BLaER1 treated with 17β-estradiol and CSF1 and Interleukin-3, amounts not matched to agents 10 nM and 100 nM (cell line): ENCODE data around the gene AP2A2.
A peak's percentile ranks its signal among the peaks of the same experiment; 100 is the strongest.

Experiments used
- H3K27ac ChIP-seq, 11 experiments: shearing (Covaris generic); formaldehyde crosslinking; 2 replicates each; pipeline ENCODE4 v1.8.1; 2022
- H3K27me3 ChIP-seq, 11 experiments: shearing (Covaris generic); formaldehyde crosslinking; 2 replicates each; pipeline ENCODE4 v1.8.1; 2022
- H3K36me3 ChIP-seq, 11 experiments: shearing (Covaris generic); formaldehyde crosslinking; 2 replicates each; pipeline ENCODE4 v1.8.1; 2022
- H3K4me1 ChIP-seq, 10 experiments: shearing (Covaris generic); formaldehyde crosslinking; 2 replicates each; pipeline ENCODE4 v1.8.1; 2022
- H3K4me2 ChIP-seq, 11 experiments: shearing (Covaris generic); formaldehyde crosslinking; 2 replicates each; pipeline ENCODE4 v1.8.1; 2022
- H3K4me3 ChIP-seq, 10 experiments: shearing (Covaris generic); formaldehyde crosslinking; 2 replicates each; pipeline ENCODE4 v1.8.1; 2022
- H3K9ac ChIP-seq, 11 experiments: shearing (Covaris generic); formaldehyde crosslinking; 2 replicates each; pipeline ENCODE4 v1.8.1; 2022
- H3K9me3 ChIP-seq, 11 experiments: shearing (Covaris generic); formaldehyde crosslinking; replicated peaks in 1 of 11; 2 replicates each; pipeline ENCODE4 v1.8.1; 2022
- H4K20me1 ChIP-seq, 11 experiments: shearing (Covaris generic); formaldehyde crosslinking; 2 replicates each; pipeline ENCODE4 v1.8.1; 2022
- Cebpa-rat ChIP-seq, 11 experiments: shearing (Covaris generic); IDR thresholded peaks; 2 replicates each; pipeline ENCODE4 v1.8.1; 2022

AP2A2 gene

DNA sequence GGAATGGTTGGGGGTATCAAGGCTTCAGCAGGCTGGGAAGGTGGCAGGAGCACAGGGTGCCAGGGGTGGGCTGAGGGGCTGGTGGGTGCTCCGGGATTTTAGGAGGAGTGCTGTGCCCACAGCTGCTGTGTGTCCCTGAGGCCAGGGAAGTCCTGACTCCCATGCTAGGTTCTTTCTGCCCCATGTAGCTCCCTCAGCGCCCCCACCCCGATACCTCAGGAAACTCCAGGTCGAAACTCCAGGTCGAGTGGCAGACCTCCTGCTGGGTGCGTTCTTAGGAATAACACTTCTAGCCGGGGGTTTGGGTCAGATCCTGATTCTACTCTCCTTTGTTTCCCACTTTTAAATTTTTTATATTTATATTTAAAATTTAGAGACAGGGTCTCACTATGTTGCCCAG, 8.3 kb downstream of the AP2A2 start:
- H3K36me3 ChIP-seq: peaks cover 2 to 38% (median 19%) of the 10 kb centered on the region in 11 experiments; a peak in 18 of 22 replicates
- H3K27ac ChIP-seq: peak overlapping the region in 4 of 11 experiments; percentile 26 to 91 (median 86); a peak in 5 of 22 replicates
- no peaks in the 10 kb centered on the region for H3K27me3 ChIP-seq
- H3K9me3 ChIP-seq: no peaks in the 10 kb centered on the region
- no peak for TF ChIP-seq Cebpa-rat (IDR thresholded peaks at IDR 0.05)
- H3K4me3 ChIP-seq: peak overlapping the region in 3 of 10 experiments; percentile 11 to 36 (median 25); a peak in 4 of 20 replicates
- H3K4me2 ChIP-seq: peak overlapping the region in 5 of 11 experiments; percentile 66 to 97 (median 83); a peak in 7 of 22 replicates
- H3K4me1 ChIP-seq: peaks cover 68 to 100% (median 79%) of the 10 kb centered on the region in 10 experiments
- peak overlapping the region in 4 of 11 experiments; percentile 13 to 80 (median 66); a peak in 6 of 22 replicates for H3K9ac ChIP-seq
- H4K20me1 ChIP-seq: peaks cover 39 to 100% (median 97%) of the 10 kb centered on the region in 11 experiments; a peak in 21 of 22 replicates

DNA sequence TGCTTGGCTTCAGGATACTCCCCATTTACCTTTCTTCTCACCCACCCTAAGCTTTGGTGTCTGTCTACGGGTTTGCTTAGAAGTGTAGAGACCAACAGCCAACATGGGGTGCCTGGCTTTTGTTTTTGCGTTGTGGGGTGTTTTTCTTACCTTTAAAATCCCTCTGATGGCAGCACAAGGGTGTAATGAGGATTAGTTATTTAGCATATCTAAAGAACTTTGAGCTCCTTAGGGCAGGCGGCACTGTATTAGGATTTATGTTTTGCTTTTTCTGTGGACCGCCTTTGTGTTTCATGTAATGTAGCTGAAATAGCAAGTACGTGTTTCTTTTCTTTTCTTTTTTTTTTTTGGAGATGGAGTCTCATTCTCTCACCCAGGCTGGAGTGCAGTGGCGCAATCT, 8.9 kb downstream of the AP2A2 start:
- Histone ChIP-seq H4K20me1 (peaks cover 39 to 100% (median 97%) of the 10 kb centered on the region in 11 experiments; a peak in 21 of 22 replicates), H3K9me3 (no peaks in the 10 kb centered on the region), H3K27ac (peak overlapping the region in 4 of 11 experiments; percentile 26 to 91 (median 86); a peak in 5 of 22 replicates), H3K4me2 (peak overlapping the region in 4 of 11 experiments; percentile 75 to 97 (median 84); a peak in 6 of 22 replicates), H3K27me3 (no peaks in the 10 kb centered on the region), H3K4me1 (peaks cover 64 to 100% (median 76%) of the 10 kb centered on the region in 10 experiments), H3K9ac (peak overlapping the region in 3 of 11 experiments; percentile 60 to 80 (median 72); a peak in 5 of 22 replicates), H3K4me3 (0 out of 20 replicates have a peak overlapping the region, but pooled peaks of 1 of the 10 experiments have one; percentile 25), H3K36me3 (peaks cover 0 to 32% (median 15%) of the 10 kb centered on the region in 11 experiments; a peak in 14 of 22 replicates)
- no peak for TF ChIP-seq Cebpa-rat (IDR thresholded peaks at IDR 0.05)

DNA sequence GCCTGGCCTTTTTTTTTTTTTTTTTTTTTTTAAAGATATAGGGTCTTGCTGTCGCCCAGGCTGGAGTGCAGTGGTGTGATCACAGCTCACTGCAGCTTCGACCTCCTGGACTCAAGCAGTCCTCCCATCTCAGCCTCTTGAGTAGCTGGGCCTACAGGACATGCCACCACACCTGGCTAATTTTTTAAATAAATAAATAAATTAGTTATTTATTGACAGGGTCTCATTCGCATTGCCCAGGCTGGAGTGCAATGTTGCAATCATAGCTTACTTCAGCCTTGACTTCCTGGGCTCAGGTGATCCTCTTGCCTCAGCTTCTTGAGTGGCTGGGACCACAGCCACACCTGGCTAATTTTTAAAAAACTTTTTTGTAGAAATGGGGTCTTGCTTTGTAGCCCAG, 10.5 kb downstream of the AP2A2 start:
- Histone ChIP-seq H3K4me2 (peak overlapping the region; percentile 42 to 70 (median 61)), H3K27ac (no peak overlapping the region), H3K9me3 (no peaks in the 10 kb centered on the region), H4K20me1 (peaks cover 55 to 100% (median 97%) of the 10 kb centered on the region in 11 experiments), H3K9ac (peak overlapping the region in 2 of 11 experiments; percentile 8 to 57; a peak in 3 of 22 replicates), H3K4me1 (peaks cover 69 to 100% (median 79%) of the 10 kb centered on the region in 10 experiments), H3K36me3 (peaks cover 0 to 24% (median 11%) of the 10 kb centered on the region in 11 experiments; a peak in 10 of 22 replicates), H3K27me3 (no peaks in the 10 kb centered on the region), H3K4me3 (no peak overlapping the region)
- TF ChIP-seq Cebpa-rat (IDR thresholded peaks at IDR 0.05): no peak

DNA sequence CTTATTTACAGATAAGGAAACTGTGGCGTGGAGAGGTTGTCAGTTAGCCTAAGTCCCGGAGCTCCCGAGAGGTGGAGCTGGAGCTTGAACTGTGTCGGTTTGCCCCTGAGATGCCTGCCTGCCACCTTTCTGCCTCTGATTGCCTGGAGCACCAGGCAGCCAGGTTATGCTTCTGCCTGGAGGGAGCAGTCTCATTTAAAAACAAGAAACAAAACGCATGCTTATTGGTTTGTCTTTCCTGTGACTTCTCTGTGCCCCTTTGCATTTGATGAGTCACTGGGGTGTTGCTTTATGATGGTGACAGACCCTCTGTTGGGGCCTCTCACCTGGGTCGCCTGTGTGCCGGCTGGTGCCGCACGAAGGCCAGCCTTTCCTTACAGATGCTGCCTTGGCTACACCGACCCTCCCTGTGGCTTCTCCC, 12.2 kb downstream of the AP2A2 start:
- Histone ChIP-seq H3K9me3 (no peaks in the 10 kb centered on the region), H3K36me3 (peaks cover 2 to 24% (median 13%) of the 10 kb centered on the region in 11 experiments; a peak in 16 of 22 replicates), H4K20me1 (peaks cover 72 to 100% (median 98%) of the 10 kb centered on the region in 11 experiments), H3K27me3 (no peaks in the 10 kb centered on the region), H3K4me3 (no peak overlapping the region), H3K4me1 (peaks cover 56 to 100% (median 68%) of the 10 kb centered on the region in 10 experiments), H3K27ac (peak overlapping the region in 2 of 11 experiments; percentile 4 to 46; a peak in 3 of 22 replicates), H3K9ac (peak overlapping the region in 4 of 11 experiments; percentile 8 to 28 (median 10); a peak in 2 of 22 replicates), H3K4me2 (peak overlapping the region; percentile 42 to 70 (median 61))
- no peak for TF ChIP-seq Cebpa-rat (IDR thresholded peaks at IDR 0.05)

DNA sequence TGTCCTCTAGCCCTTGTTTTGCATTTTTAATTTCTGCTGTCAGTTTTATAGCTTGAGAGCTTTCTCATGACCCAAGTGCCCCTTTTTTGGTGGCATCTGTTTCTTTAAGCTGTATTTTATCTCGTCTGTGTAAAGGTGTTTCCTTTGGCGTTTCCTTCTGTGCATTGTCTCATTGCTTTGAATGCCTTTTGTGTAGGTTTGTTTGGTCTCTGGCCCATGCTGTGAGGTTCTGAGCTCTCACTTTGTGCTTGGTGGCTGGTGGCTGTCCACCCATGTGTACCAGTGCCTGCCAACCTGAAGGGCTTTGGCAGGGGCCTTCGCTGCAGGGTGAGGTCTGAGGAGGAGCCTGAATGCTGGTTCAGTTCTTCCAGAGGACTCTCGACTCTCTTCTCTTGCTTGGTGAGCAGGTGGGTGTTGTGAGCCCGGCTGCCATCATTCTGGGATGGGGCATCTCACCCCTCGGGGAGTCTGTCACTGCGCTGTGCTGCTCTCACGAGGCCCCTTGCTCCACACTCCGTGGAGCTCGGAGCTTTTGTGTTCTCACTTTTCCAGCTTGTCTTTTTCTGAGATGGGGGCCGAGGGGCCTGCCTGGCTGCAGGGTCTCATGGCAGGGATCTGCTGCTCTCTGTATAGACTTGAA, 14.9 kb downstream of the AP2A2 start:
- peaks cover 12 to 43% (median 33%) of the 10 kb centered on the region in 11 experiments for H3K36me3 ChIP-seq
- H3K9me3 ChIP-seq: peaks cover 0 to under 1% (median 0%) of the 10 kb centered on the region in 11 experiments; a peak in 1 of 22 replicates
- TF ChIP-seq Cebpa-rat (IDR thresholded peaks at IDR 0.05): no peak
- peak overlapping the region in 10 of 11 experiments; percentile 0 to 56 (median 26); a peak in 17 of 22 replicates for H3K4me2 ChIP-seq
- peak overlapping the region in 4 of 11 experiments; percentile 2 to 64 (median 22); a peak in 3 of 22 replicates for H3K9ac ChIP-seq
- H3K4me3 ChIP-seq: no peak overlapping the region
- H3K27me3 ChIP-seq: no peaks in the 10 kb centered on the region
- peaks cover 74 to 100% (median 97%) of the 10 kb centered on the region in 11 experiments for H4K20me1 ChIP-seq
- peak overlapping the region in 6 of 11 experiments; percentile 2 to 48 (median 10); a peak in 4 of 22 replicates for H3K27ac ChIP-seq
- H3K4me1 ChIP-seq: peaks cover 48 to 74% (median 59%) of the 10 kb centered on the region in 10 experiments

DNA sequence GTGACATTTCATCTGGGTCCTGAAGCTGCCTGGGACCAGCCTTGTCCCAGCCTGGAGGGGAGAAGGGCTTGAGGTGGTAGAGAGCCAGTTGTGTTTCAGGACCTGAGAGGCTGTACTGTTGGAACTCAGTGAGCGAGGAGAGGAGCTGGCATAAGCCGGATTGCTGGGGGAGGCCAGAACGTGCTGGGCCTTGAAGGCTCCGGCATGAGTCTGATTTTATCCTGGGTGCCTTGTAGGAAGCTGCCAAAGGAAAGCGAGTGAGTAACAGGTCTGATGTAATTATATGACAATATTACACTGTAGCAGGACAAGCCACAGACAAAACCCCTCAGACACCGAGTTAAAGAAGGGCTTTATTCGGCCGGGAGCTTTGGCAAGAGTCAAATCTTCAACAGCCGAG, 17.2 kb downstream of the AP2A2 start:
- peak overlapping the region in 6 of 11 experiments; percentile 11 to 68 (median 32); a peak in 7 of 22 replicates for H3K27ac ChIP-seq

DNA sequence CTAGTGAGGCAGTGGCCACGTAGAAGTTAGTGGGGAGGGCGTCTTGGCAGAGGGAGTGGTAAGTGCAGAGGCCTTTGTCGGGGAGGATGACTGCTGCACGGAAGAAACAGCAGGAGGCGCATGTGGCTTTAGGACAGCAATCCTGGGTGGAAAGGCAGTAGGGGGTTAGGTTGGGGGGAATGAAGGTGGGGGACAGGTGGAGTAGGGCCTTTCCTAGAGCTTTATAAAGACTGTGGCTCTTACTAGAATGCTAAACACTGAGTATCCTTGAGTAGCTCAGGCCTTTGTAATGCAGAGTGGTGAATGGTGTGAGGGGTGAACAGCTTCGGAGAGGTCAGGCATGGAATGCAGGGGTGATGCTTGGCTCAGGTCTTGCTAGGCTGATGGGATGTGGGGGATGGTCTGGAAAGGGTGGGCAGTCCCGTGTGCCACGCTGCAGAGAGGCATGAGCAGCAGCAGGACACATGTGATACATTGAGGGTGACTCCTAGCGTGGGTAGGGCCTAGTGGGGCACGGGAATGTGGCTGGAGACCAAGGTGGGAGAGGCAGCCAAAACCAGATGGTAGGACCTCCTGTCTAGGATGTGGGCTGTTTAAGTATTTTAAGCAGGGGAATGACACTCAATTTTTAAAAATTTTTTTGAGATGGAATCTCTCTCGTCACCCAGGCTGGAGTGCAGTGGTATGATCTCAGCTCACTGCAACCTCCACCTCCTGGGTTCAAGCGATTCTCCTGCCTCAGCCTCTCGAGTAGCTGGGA, 19.2 kb downstream of the AP2A2 start:
- no peak overlapping the region for H3K4me2 ChIP-seq
- H3K9me3 ChIP-seq: peaks cover 26 to 39% (median 31%) of the 10 kb centered on the region in 11 experiments
- TF ChIP-seq Cebpa-rat (IDR thresholded peaks at IDR 0.05): no peak
- peaks cover 43 to 99% (median 63%) of the 10 kb centered on the region in 11 experiments; a peak in 21 of 22 replicates for H4K20me1 ChIP-seq
- H3K4me1 ChIP-seq: peaks cover 16 to 40% (median 22%) of the 10 kb centered on the region in 10 experiments
- no peak overlapping the region for H3K27ac ChIP-seq
- peaks cover 54 to 82% (median 72%) of the 10 kb centered on the region in 11 experiments for H3K36me3 ChIP-seq
- no peaks in the 10 kb centered on the region for H3K27me3 ChIP-seq
- H3K4me3 ChIP-seq: no peak overlapping the region
- H3K9ac ChIP-seq: no peak overlapping the region

More for the DNA sequence above, 17.2 kb downstream of the AP2A2 start:
- H4K20me1 ChIP-seq: peaks cover 59 to 100% (median 84%) of the 10 kb centered on the region in 11 experiments
- peaks cover 33 to 63% (median 51%) of the 10 kb centered on the region in 11 experiments for H3K36me3 ChIP-seq
- H3K27me3 ChIP-seq: no peaks in the 10 kb centered on the region
- H3K4me3 ChIP-seq: no peak overlapping the region
- peak overlapping the region in 2 of 11 experiments; percentile 5 to 27; a peak in 3 of 22 replicates for H3K9ac ChIP-seq
- peaks cover 5 to 19% (median 10%) of the 10 kb centered on the region in 11 experiments; a peak in 19 of 22 replicates for H3K9me3 ChIP-seq
- H3K4me2 ChIP-seq: peak overlapping the region in 3 of 11 experiments; percentile 31 to 53 (median 35); a peak in 5 of 22 replicates
- no peak for TF ChIP-seq Cebpa-rat (IDR thresholded peaks at IDR 0.05)
- peaks cover 30 to 52% (median 41%) of the 10 kb centered on the region in 10 experiments for H3K4me1 ChIP-seq

DNA sequence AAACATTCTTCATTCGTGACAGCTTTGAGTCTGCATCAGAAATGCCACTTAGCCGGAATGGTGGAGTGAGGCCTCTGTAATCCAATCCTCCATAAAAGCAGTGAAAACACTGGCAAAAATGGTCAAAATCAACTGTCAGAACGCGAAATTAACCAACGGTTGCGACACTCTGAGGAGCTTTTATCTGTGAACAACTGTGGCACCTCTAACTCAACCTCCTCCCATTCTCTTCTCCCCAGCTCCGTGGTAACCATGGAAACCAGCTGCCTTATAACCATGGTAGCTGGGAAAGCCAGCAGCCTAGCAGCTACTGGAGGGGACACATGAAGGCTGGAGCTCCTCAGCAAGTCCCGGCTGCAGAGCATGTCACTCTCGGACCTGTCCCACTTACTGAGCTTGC, 20.3 kb downstream of the AP2A2 start:
- H4K20me1 ChIP-seq: peaks cover 32 to 99% (median 55%) of the 10 kb centered on the region in 11 experiments; a peak in 21 of 22 replicates
- H3K4me2 ChIP-seq: peak overlapping the region in 1 of 11 experiments; percentile 1; a peak in 2 of 22 replicates
- H3K9ac ChIP-seq: no peak overlapping the region
- H3K4me3 ChIP-seq: no peak overlapping the region
- peaks cover 63 to 86% (median 82%) of the 10 kb centered on the region in 11 experiments for H3K36me3 ChIP-seq
- peaks cover 5 to 31% (median 11%) of the 10 kb centered on the region in 10 experiments; a peak in 19 of 20 replicates for H3K4me1 ChIP-seq
- no peaks in the 10 kb centered on the region for H3K27me3 ChIP-seq
- peak in 4 of 11 experiments; percentile 8 to 61 (median 20); a peak in 2 of 22 replicates for TF ChIP-seq Cebpa-rat (IDR thresholded peaks at IDR 0.05)
- H3K27ac ChIP-seq: no peak overlapping the region
- H3K9me3 ChIP-seq: peaks cover 26 to 44% (median 33%) of the 10 kb centered on the region in 11 experiments
